Gastroesophageal sphincter (tissue), 4 donors: ENCODE data around the gene LAMA2. TPM values are rescaled to one million over a fixed set of nuclear protein-coding genes. Genes with fewer than 3 reads are reported as not detected.

Experiments
- ATAC-seq: fragments of 150-250 bp; one replicate; pipeline ENCODE4 v1.9.1; 2016; ENCODE audit warnings: mild to moderate bottlenecking, moderate library complexity
- H3K27ac ChIP-seq, 4 donors: fragments of 200-600 bp; sonication (generic) in 3 of 4; 1 replicate in 3 of 4; 2 replicates in 1 of 4; pipeline ENCODE4 v1.5.1; 2016 to 2019
- H3K27me3 ChIP-seq: fragments of 200-600 bp; sonication (generic); one replicate; pipeline ENCODE4 v1.5.1; 2019
- H3K36me3 ChIP-seq, 2 donors: fragments of 200-600 bp; sonication (generic); one replicate each; pipeline ENCODE4 v1.5.1; 2019; ENCODE audit warnings: control low read depth in 1 of 2
- H3K4me1 ChIP-seq, 3 donors: fragments of 200-600 bp; sonication (generic); 1 replicate in 2 of 3; 2 replicates in 1 of 3; pipeline ENCODE4 v1.5.1; 2016 to 2019; ENCODE audit warnings: control low read depth in 2 of 3
- H3K4me3 ChIP-seq, 2 donors: fragments of 200-600 bp; sonication (generic); one replicate each; pipeline ENCODE4 v1.5.1; 2019; ENCODE audit warnings: mild to moderate bottlenecking in 1 of 2, moderate library complexity in 1 of 2
- H3K9me3 ChIP-seq, 3 donors: fragments of 200-600 bp; sonication (generic); one replicate each; pipeline ENCODE4 v1.5.1; 2017 to 2019; ENCODE audit warnings: control low read depth in 2 of 3
- EP300 ChIP-seq: sonication (generic); formaldehyde crosslinking; IDR thresholded peaks from one replicate; pipeline ENCODE4 v1.6.1; 2017; ENCODE audit warnings: antibody characterized with exemption, mild to moderate bottlenecking
- POLR2A ChIP-seq, 2 donors: fragments of 450-650 bp; IDR thresholded peaks; one replicate each; pipeline ENCODE4 v1.6.1; 2017; ENCODE audit warnings: antibody characterized with exemption in 2 of 2, mild to moderate bottlenecking in 2 of 2, moderate library complexity in 1 of 2
- POLR2AphosphoS5 ChIP-seq: sonication (generic); formaldehyde crosslinking; IDR thresholded peaks from one replicate; pipeline ENCODE4 v1.6.1; 2017; ENCODE audit warnings: antibody characterized with exemption
- WGBS, 2 donors: methylation state at CpG; one replicate each; pipeline ENCODE4 v1.1.5; 2018; ENCODE audit warnings: low coverage in 1 of 2; 5-methylcytosine and 5-hydroxymethylcytosine counted together
- total RNA-seq, 4 donors: library from RNA; depleted of rRNA; stranded (reverse); fragments of >200 nt; gene quantifications; one replicate each; pipeline ENCODE4 v1.1.0, GENCODE V29; 2016
- TF ChIP-seq, protein P1 (sequence below), 4 experiments: fragments of 200-600 bp in 2 of 4; fragments of 450-650 bp in 2 of 4; sonication (generic) in 1 of 4; IDR thresholded peaks; one replicate each; pipeline ENCODE4 v1.5.1; 2017 to 2019; ENCODE audit warnings: antibody characterized with exemption in 4 of 4, mild to moderate bottlenecking in 2 of 4, moderate library complexity in 2 of 4

LAMA2 gene
- total RNA-seq: 100 to 1,000 TPM; 103 to 199 (median 153) TPM

- H3K4me3 ChIP-seq: peak within 1 kb of the TSS; percentile 61 to 79
- H3K36me3 ChIP-seq: no peaks in the 10 kb centered on the region
- H3K27ac ChIP-seq: peak within 1 kb of the TSS; percentile 40 to 81 (median 66)
- no peaks in the 10 kb centered on the region for H3K27me3 ChIP-seq
- TF ChIP-seq POLR2AphosphoS5 (peak; percentile 81), EP300 (no peak), POLR2A (IDR thresholded peaks at IDR 0.05) (peak; percentile 72 to 75)
- TF ChIP-seq, protein P1, sequence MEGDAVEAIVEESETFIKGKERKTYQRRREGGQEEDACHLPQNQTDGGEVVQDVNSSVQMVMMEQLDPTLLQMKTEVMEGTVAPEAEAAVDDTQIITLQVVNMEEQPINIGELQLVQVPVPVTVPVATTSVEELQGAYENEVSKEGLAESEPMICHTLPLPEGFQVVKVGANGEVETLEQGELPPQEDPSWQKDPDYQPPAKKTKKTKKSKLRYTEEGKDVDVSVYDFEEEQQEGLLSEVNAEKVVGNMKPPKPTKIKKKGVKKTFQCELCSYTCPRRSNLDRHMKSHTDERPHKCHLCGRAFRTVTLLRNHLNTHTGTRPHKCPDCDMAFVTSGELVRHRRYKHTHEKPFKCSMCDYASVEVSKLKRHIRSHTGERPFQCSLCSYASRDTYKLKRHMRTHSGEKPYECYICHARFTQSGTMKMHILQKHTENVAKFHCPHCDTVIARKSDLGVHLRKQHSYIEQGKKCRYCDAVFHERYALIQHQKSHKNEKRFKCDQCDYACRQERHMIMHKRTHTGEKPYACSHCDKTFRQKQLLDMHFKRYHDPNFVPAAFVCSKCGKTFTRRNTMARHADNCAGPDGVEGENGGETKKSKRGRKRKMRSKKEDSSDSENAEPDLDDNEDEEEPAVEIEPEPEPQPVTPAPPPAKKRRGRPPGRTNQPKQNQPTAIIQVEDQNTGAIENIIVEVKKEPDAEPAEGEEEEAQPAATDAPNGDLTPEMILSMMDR (IDR thresholded peaks at IDR 0.05): peak in 1 of 4 experiments; percentile 54
- no peaks in the 10 kb centered on the region for H3K9me3 ChIP-seq
- peaks cover 0 to 5% (median 0%) of the 10 kb centered on the region in 3 donors for H3K4me1 ChIP-seq
- peak; percentile 97 for ATAC-seq
- 6 to 14% methylated on average over 3 to 8 of the region's 36 CpGs for WGBS, 2 donors
Observed at GRCh38 chr6:128882991-128883611, at the start of gene LAMA2. Gene LAMA2, plus strand, starts transcription at chr6:128883138. Its CDS starts 108 bp downstream, at chr6:128883246.

DNA sequence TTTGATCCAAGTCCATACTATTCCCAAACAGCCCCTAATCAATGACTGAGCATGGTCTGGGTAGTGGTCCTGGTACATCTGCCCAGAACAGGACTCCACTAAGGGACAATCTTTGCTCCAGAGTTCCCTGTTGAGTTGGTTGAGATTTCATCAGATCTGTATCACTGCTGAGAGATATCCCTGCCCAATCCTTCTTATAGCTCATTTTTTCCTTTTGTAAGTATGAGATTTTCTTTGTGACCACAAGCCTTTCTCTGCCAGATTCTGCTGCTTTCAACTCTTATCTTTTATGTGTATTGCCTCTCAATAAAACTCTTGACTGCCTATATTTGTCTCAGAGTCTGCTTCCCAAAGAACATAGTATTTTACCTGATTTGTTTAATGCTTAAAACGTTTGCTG, 46.2 kb upstream of the LAMA2 start:
- Histone ChIP-seq H3K27ac (no peak overlapping the region), H3K4me1 (no peaks in the 10 kb centered on the region), H3K27me3 (no peaks in the 10 kb centered on the region), H3K4me3 (no peak overlapping the region), H3K36me3 (no peaks in the 10 kb centered on the region), H3K9me3 (no peaks in the 10 kb centered on the region)
- no peak for TF ChIP-seq POLR2A (IDR thresholded peaks at IDR 0.05)
- TF ChIP-seq EP300: no peak
- TF ChIP-seq POLR2AphosphoS5: no peak
- TF ChIP-seq, protein P1 (IDR thresholded peaks at IDR 0.05): no peak
- ATAC-seq: no peak
- 14 to 40% methylated on average over 1 of the region's 1 CpG for WGBS, 2 donors

GRCh38 chr6:128841518-128841917, 41.4 kb upstream of the LAMA2 start:
- WGBS, 2 donors: 79 to 80% methylated on average over 3 to 4 of the region's 4 CpGs

GRCh38 chr6:128844598-128844997, 38.3 kb upstream of the LAMA2 start:
- H3K9me3 ChIP-seq: no peaks in the 10 kb centered on the region
- H3K27me3 ChIP-seq: no peaks in the 10 kb centered on the region
- H3K4me1 ChIP-seq: no peaks in the 10 kb centered on the region
- ATAC-seq: no peak
- TF ChIP-seq POLR2AphosphoS5: no peak
- no peak for TF ChIP-seq EP300
- TF ChIP-seq POLR2A (IDR thresholded peaks at IDR 0.05): no peak
- TF ChIP-seq, protein P1 (IDR thresholded peaks at IDR 0.05): no peak
- 78 to 85% methylated on average over 2 of the region's 2 CpGs for WGBS, 2 donors
- H3K4me3 ChIP-seq: no peak overlapping the region
- H3K27ac ChIP-seq: no peak overlapping the region
- H3K36me3 ChIP-seq: no peaks in the 10 kb centered on the region

More at GRCh38 chr6:128841518-128841917, 41.4 kb upstream of the LAMA2 start:
- Histone ChIP-seq H3K36me3 (no peaks in the 10 kb centered on the region), H3K27me3 (no peaks in the 10 kb centered on the region), H3K27ac (no peak overlapping the region), H3K9me3 (no peaks in the 10 kb centered on the region), H3K4me3 (no peak overlapping the region), H3K4me1 (no peaks in the 10 kb centered on the region)
- ATAC-seq: no peak
- TF ChIP-seq, protein P1 (IDR thresholded peaks at IDR 0.05): no peak
- TF ChIP-seq POLR2A (IDR thresholded peaks at IDR 0.05) (no peak), POLR2AphosphoS5 (no peak), EP300 (no peak)

DNA sequence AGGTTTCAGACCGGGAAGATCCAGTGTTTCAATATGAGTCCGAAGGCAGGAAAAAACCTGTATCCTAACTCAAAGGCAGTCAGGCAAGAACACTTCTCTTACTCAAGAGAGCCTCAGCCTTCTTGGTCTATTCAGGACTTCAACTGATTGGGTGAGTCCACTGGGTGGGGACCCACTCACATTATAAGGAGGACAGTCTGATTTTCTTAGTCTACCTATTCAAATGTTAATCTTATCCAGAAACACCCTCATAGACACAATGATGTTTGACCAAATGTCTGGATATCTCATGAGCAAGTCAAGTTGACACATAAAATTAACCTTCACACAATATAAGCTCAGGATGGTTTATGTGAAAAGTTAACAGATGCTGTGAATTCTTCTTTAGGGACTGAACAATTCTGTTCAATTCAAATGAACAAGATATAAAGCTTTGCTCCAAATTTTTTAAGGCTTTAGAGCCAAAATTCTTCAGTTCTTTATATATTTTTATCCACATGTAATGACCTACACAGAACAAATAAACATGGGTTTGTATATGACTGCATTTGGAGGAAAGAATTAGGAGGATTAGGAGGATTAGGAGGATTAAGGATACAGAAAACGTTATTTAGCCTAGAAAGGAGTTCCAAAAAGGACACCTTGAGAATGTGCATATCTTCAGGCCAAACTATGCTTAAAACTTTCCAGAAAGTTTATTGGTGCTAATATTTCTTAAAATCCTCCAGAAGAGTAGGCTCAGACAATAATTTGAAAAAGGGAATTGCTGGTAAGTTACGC, 35.3 kb upstream of the LAMA2 start:
- H3K4me3 ChIP-seq: no peak overlapping the region
- WGBS, 2 donors: 65 to 70% methylated on average over 4 of the region's 4 CpGs
- H3K27ac ChIP-seq: no peak overlapping the region
- no peak for ATAC-seq
- no peaks in the 10 kb centered on the region for H3K9me3 ChIP-seq
- no peak for TF ChIP-seq POLR2A (IDR thresholded peaks at IDR 0.05)
- TF ChIP-seq, protein P1 (IDR thresholded peaks at IDR 0.05): no peak
- TF ChIP-seq EP300: no peak
- TF ChIP-seq POLR2AphosphoS5: no peak
- H3K4me1 ChIP-seq: no peaks in the 10 kb centered on the region
- H3K36me3 ChIP-seq: no peaks in the 10 kb centered on the region
- no peaks in the 10 kb centered on the region for H3K27me3 ChIP-seq
